ENCODE measurements around the gene AGPS. TPM values are rescaled to one million over a fixed set of nuclear protein-coding genes. Genes with fewer than 3 reads are reported as not detected.

The AGPS gene
- total and polyA plus RNA-seq, 9 of the 15 experiments (the other 6 are each of a cell fraction or from before 2014, with no cell fraction given), result 15.5 to 211 (median 63.1) TPM

DNA sequence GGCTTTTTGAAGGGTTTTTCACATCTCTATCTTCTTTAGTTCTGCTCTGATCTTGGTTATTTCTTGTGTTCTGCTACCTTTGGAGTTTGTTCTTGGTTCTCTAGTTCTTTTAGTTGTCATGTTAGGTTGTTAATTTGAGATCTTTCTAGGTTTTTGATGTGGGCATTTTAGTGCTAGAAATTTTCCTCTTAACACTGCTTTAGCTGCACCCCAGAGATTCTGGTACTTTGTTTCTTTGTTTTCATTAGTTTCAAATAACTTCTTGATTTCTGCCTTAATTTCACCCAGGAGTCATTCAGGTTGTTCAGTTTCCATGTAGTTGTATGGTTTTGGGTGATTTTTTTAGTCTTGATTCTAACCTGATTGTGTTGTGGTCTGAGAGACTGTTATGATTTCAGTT is 34.7 kb downstream of the AGPS start:
- POLR2A ChIA-PET, result interaction anchor here (0.6 kb wide), 1 partner anchor 329 kb away, joined by 3 read pairs; no protein-coding TSS in a partner anchor
- CTCF ChIA-PET (ENCODE audit: low intra/inter-chr PET ratio), result no interaction called here

More for the DNA sequence above, 34.7 kb downstream of the AGPS start:
- H3K9ac ChIP-seq (ENCODE audit: insufficient read depth in 1 of 2, low read depth in 2 of 2, low read length in 2 of 2), result no peak overlapping the region
- in situ Hi-C loops (cut with MboI) (no loop called here), intact Hi-C loops (cut with micrococcal nuclease) (no loop called here)
- no peak overlapping the region for H3K27ac ChIP-seq (ENCODE audit: extremely low read depth, low read depth, low read length)
- no peak overlapping the region for H2AFZ ChIP-seq (ENCODE audit: low read depth, low read length)
- H3K4me2 ChIP-seq (ENCODE audit: insufficient read depth, low read length), result no peak overlapping the region
- H3K79me2 ChIP-seq (ENCODE audit: control insufficient read depth, insufficient read depth, low read length), result peaks cover 73% of the 10 kb centered on the region
- H3K4me1 ChIP-seq (replicated peaks in 1 of 2; ENCODE audit: control insufficient read depth in 2 of 2, insufficient read depth in 2 of 2, low read length in 2 of 2), result no peaks in the 10 kb centered on the region
- no peak overlapping the region for H3K4me3 ChIP-seq
- ATAC-seq, result no peak
- H3K9me3 ChIP-seq (replicated peaks; ENCODE audit: control insufficient read depth, insufficient read depth, low read depth, low read length), result peaks cover 12% of the 10 kb centered on the region
- no peak for TF ChIP-seq HBP1 (CRISPR knock-in tag; IDR thresholded peaks at IDR 0.05)
- TF ChIP-seq FOXJ2 (tag; IDR thresholded peaks at IDR 0.05), result 0 out of 2 replicates have a peak, but pooled peaks have one; percentile 16
- TF ChIP-seq RUNX1 (IDR thresholded peaks at IDR 0.05; ENCODE audit: low read depth), result no peak
- no peak for TF ChIP-seq KAT2B (IDR thresholded peaks at IDR 0.05; ENCODE audit: low read depth, low read length)
- TF ChIP-seq NR2C2 (CRISPR knock-in tag; IDR thresholded peaks at IDR 0.05), result no peak
- TF ChIP-seq NR2C2 (tag; IDR thresholded peaks at IDR 0.05), result no peak
- TF ChIP-seq MYC (IDR thresholded peaks at IDR 0.05; ENCODE audit: low read depth, low read length), result no peak
- TF ChIP-seq MYC (CRISPR knock-in tag; IDR thresholded peaks at IDR 0.05; ENCODE audit: borderline replicate concordance, low read depth), result no peak
- BruUV-seq (replicated peaks), result no TSS peak
- peak; percentile 40 for FAIRE-seq
- DNase-seq (ENCODE audit: extremely low read depth in 1 of 4, low spot score in 3 of 4), result no peak
- no peaks in the 10 kb centered on the region for H3K27me3 ChIP-seq (ENCODE audit: control insufficient read depth in 2 of 2, insufficient read depth in 2 of 2, low read length in 2 of 2)
- H4K20me1 ChIP-seq (replicated peaks; ENCODE audit: control insufficient read depth, insufficient read depth, low read length), result no peaks in the 10 kb centered on the region
- H3K36me3 ChIP-seq (ENCODE audit: control insufficient read depth, insufficient read depth, low read length), result peaks cover 17% of the 10 kb centered on the region; the same call in 1 of the 3 replicates
- no peaks in the 10 kb centered on the region for H3K9me1 ChIP-seq (ENCODE audit: control insufficient read depth, insufficient read depth, low read length)
